ENCODE results near the gene GOLGA2.
"Not testable (repeated sequence)": the region's sequence is repeated elsewhere in the genome, so short reads cannot be mapped to it uniquely, and the experiment has no call there.

Gene GOLGA2

GRCh38 chr9:128294142-128294541, 18.3 kb upstream of the GOLGA2 start:
- no peak for DNase-seq (ENCODE audit: low read depth)

GRCh38 chr9:128293091-128293490, 17.3 kb upstream of the GOLGA2 start:
- DNase-seq (ENCODE audit: low read depth), result no peak

GRCh38 chr9:128292009-128292408, 16.2 kb upstream of the GOLGA2 start:
- DNase-seq (ENCODE audit: low read depth), result no peak

GRCh38 chr9:128288273-128289004, 12.6 kb upstream of the GOLGA2 start:
- no peak for DNase-seq (ENCODE audit: low read depth)

- no peak for DNase-seq (ENCODE audit: low read depth)
Measured at GRCh38 chr9:128286440-128286839, 10.6 kb upstream of the GOLGA2 start.

GRCh38 chr9:128285033-128285784, 9.4 kb upstream of the GOLGA2 start:
- DNase-seq (ENCODE audit: low read depth), result no peak

- DNase-seq (ENCODE audit: low read depth), result no peak
Measured at GRCh38 chr9:128282500-128282899, 6.7 kb upstream of the GOLGA2 start.

- no peak for DNase-seq (ENCODE audit: low read depth)
Measured at GRCh38 chr9:128280084-128280622, 4.3 kb upstream of the GOLGA2 start.

GRCh38 chr9:128279088-128280073, 3.6 kb upstream of the GOLGA2 start:
- DNase-seq (ENCODE audit: low read depth), result not testable (repeated sequence)

- no peak for DNase-seq (ENCODE audit: low read depth)
Measured at GRCh38 chr9:128276574-128277270, 915 bp upstream of the GOLGA2 start.

GRCh38 chr9:128276008-128276573, 284 bp upstream of the GOLGA2 start, which contains the start of gene SWI5:
Gene SWI5 (plus strand): TSS chr9:128276276.
- peak; percentile 99 for DNase-seq (ENCODE audit: low read depth)

GRCh38 chr9:128274245-128274644, 1.6 kb downstream of the GOLGA2 start:
- no peak for DNase-seq (ENCODE audit: low read depth)

- no peak for DNase-seq (ENCODE audit: low read depth)
Measured at GRCh38 chr9:128271512-128271911, 4.3 kb downstream of the GOLGA2 start.

- DNase-seq (ENCODE audit: low read depth), result no peak
Measured at GRCh38 chr9:128271112-128271511, 4.7 kb downstream of the GOLGA2 start.

GRCh38 chr9:128266868-128267590, 8.8 kb downstream of the GOLGA2 start:
- DNase-seq (ENCODE audit: low read depth), result no peak

- no peak for DNase-seq (ENCODE audit: low read depth)
Measured at GRCh38 chr9:128265348-128265847, 10.4 kb downstream of the GOLGA2 start.

GRCh38 chr9:128262687-128263086, 13.1 kb downstream of the GOLGA2 start:
- DNase-seq (ENCODE audit: low read depth), result no peak

GRCh38 chr9:128260340-128260739, 15.5 kb downstream of the GOLGA2 start:
- no peak for DNase-seq (ENCODE audit: low read depth)

- DNase-seq (ENCODE audit: low read depth), result no peak
Measured at GRCh38 chr9:128259156-128259555, 16.7 kb downstream of the GOLGA2 start.

GRCh38 chr9:128258326-128258725, 17.5 kb downstream of the GOLGA2 start:
- no peak for DNase-seq (ENCODE audit: low read depth)
